Astrocyte (in vitro differentiated cells and primary cell): ENCODE measurements around the gene ZBTB44. TPM values are rescaled to one million over a fixed set of nuclear protein-coding genes. Genes with fewer than 3 reads are reported as not detected.
A peak's percentile ranks its signal among the peaks of the same experiment; 100 is the strongest.

Source experiments
- DNase-seq: peaks from one replicate; pipeline ENCODE4 v3.0.0-alpha.2; 2010; ENCODE audit warnings: low read depth
- FAIRE-seq: peaks from 2 replicates; lab custom pipeline; 2011; peaks lifted over from hg19 to GRCh38; lab: Jason Lieb, UNC
- H2AFZ ChIP-seq: 2 replicates; pipeline ENCODE4 v1.6.0; 2012; ENCODE audit warnings: low read depth, low read length, inconsistent platforms
- H3K27ac ChIP-seq: 2 replicates; pipeline ENCODE4 v1.5.1; 2011; ENCODE audit warnings: low read depth, low read length, inconsistent platforms
- H3K27me3 ChIP-seq: 2 replicates; pipeline ENCODE4 v1.6.0; 2011; ENCODE audit warnings: low read length, inconsistent platforms; ENCODE audit not compliant: insufficient read depth
- H3K36me3 ChIP-seq: 2 replicates; pipeline ENCODE4 v1.5.1; 2011; ENCODE audit warnings: low read length, inconsistent platforms; ENCODE audit not compliant: insufficient read depth
- H3K4me1 ChIP-seq: 2 replicates; pipeline ENCODE4 v1.5.1; 2011; ENCODE audit warnings: low read length, inconsistent platforms; ENCODE audit not compliant: insufficient read depth
- H3K4me2 ChIP-seq: 2 replicates; pipeline ENCODE4 v1.6.0; 2012; ENCODE audit warnings: low read length, inconsistent platforms
- H3K4me3 ChIP-seq: 2 replicates; pipeline ENCODE4 v1.5.1; 2011; ENCODE audit warnings: low read depth, mild to moderate bottlenecking, low read length, inconsistent platforms; ENCODE audit not compliant: insufficient read depth
- H3K79me2 ChIP-seq: 2 replicates; pipeline ENCODE4 v1.6.0; 2012; ENCODE audit warnings: mild to moderate bottlenecking, low read length, inconsistent platforms; ENCODE audit not compliant: insufficient read depth
- H3K9ac ChIP-seq: 2 replicates; pipeline ENCODE4 v1.6.0; 2012; ENCODE audit warnings: mild to moderate bottlenecking, low read length, inconsistent platforms
- H3K9me3 ChIP-seq: 2 replicates; pipeline ENCODE4 v1.5.1; 2012; ENCODE audit warnings: low read depth, mild to moderate bottlenecking, low read length, inconsistent platforms; ENCODE audit not compliant: insufficient read depth
- H4K20me1 ChIP-seq: 2 replicates; pipeline ENCODE4 v1.6.0; 2012; ENCODE audit warnings: low read length, inconsistent platforms; ENCODE audit not compliant: insufficient read depth
- H3K27ac Mint-ChIP-seq: one replicate; pipeline ENCODE4 v1.8.0; 2021; ENCODE audit warnings: mild to moderate bottlenecking, mixed read lengths; ENCODE audit not compliant: unreplicated experiment
- H3K27me3 Mint-ChIP-seq: one replicate; pipeline ENCODE4 v1.8.0; 2021; ENCODE audit warnings: low read depth, mixed read lengths; ENCODE audit not compliant: unreplicated experiment
- H3K36me3 Mint-ChIP-seq: one replicate; pipeline ENCODE4 v1.8.0; 2021; ENCODE audit warnings: low read depth, mixed read lengths; ENCODE audit not compliant: unreplicated experiment
- H3K4me1 Mint-ChIP-seq: one replicate; pipeline ENCODE4 v1.8.0; 2021; ENCODE audit warnings: low read depth, mixed read lengths; ENCODE audit not compliant: unreplicated experiment
- H3K4me3 Mint-ChIP-seq: one replicate; pipeline ENCODE4 v1.8.0; 2021; ENCODE audit warnings: mild to moderate bottlenecking, moderate library complexity, mixed read lengths; ENCODE audit not compliant: unreplicated experiment
- H3K9me3 Mint-ChIP-seq: one replicate; pipeline ENCODE4 v1.8.0; 2021; ENCODE audit warnings: mild to moderate bottlenecking, mixed read lengths; ENCODE audit not compliant: unreplicated experiment
- EZH2 ChIP-seq: IDR thresholded peaks from 2 replicates; pipeline ENCODE4 v1.6.1; 2012; ENCODE audit warnings: mild to moderate bottlenecking, low read length, inconsistent platforms; ENCODE audit not compliant: insufficient read depth
- total RNA-seq: library from RNA; stranded (reverse); gene quantifications from 2 replicates; pipeline ENCODE4 v1.2.1, GENCODE V29; 2021
- TF ChIP-seq, protein P1 (sequence below): IDR thresholded peaks from 2 replicates; pipeline ENCODE4 v1.5.1; 2011; ENCODE audit warnings: low read depth, mild to moderate bottlenecking, inconsistent platforms, low read length, moderate library complexity; ENCODE audit not compliant: insufficient read depth

Gene ZBTB44
- total RNA-seq, 1 donor from 2014 or later: 25.3 TPM

DNA sequence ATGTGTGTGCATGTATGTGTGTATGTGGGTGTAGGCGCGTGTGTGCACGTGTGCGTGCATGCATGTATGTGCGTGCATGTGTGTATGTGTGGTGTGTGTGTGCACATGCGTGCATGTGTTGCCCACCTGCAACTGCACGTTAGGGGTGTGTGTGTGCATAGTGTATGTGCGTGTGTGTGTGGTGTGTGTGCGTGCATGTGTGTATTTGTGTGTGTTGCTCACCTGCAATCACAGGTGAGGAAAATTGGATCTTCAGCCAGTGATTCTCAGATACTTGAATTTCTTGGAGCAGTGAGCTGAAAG is 100.8 kb downstream of the ZBTB44 start:
- H3K4me3 Mint-ChIP-seq: no peak overlapping the region
- Histone ChIP-seq H3K4me2 (no peak overlapping the region), H3K9me3 (no peaks in the 10 kb centered on the region), H3K79me2 (no peaks in the 10 kb centered on the region), H2AFZ (no peak overlapping the region), H3K36me3 (no peaks in the 10 kb centered on the region), H3K9ac (no peak overlapping the region), H3K27ac (no peak overlapping the region), H4K20me1 (no peaks in the 10 kb centered on the region), H3K4me3 (no peak overlapping the region), H3K4me1 (no peaks in the 10 kb centered on the region), H3K27me3 (peaks cover 41% of the 10 kb centered on the region)
- FAIRE-seq (no peak), DNase-seq (no peak)
- no peak overlapping the region for H3K27ac Mint-ChIP-seq
- no peaks in the 10 kb centered on the region for H3K4me1 Mint-ChIP-seq
- peaks cover 61% of the 10 kb centered on the region for H3K27me3 Mint-ChIP-seq
- no peaks in the 10 kb centered on the region for H3K9me3 Mint-ChIP-seq
- TF ChIP-seq EZH2: no peak
- peaks cover 2% of the 10 kb centered on the region for H3K36me3 Mint-ChIP-seq

DNA sequence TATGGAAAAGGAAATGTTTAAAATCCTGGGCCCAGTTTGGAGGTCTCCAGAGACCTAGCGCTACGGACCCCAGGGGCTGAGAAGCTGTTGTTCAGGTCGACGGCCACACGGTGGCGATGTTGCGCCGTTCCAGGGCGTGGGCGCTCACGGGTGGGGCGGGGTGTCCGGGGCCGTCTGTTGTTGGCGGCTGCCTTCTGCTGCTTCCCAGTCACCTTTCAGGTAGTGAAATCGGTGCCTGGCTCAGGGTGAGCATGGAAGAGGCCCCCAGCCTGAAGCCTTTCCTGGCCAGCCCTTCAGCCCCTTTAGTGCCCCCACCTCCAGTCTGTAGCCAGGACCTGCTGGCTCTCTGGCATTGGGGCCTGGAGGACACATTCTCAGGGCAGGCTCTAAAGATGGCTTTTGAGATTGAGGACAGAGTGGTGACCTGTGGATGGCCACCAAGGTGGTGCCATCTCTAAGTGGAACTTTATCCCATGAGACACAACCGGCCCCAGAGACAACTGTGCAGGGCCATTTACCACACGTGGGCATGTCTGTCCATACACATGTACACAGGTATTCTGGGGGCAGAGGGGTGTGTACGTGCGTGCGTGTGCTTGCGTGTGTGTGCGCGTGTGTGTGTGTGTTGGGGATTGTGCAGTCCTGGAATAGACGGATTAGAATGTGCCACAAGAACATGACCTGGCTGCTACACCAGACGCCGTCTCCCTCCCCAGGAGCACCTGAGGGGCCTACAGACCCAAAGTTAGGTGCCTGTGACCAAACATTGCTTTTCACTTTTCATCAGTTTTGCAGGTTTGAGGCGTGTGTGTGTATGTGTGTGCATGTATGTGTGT is 101.4 kb downstream of the ZBTB44 start:
- Mint-ChIP-seq H3K27ac (no peak overlapping the region), H3K9me3 (no peaks in the 10 kb centered on the region), H3K36me3 (peaks cover 2% of the 10 kb centered on the region), H3K4me1 (no peaks in the 10 kb centered on the region), H3K4me3 (no peak overlapping the region), H3K27me3 (peaks cover 64% of the 10 kb centered on the region)
- H3K4me3 ChIP-seq: no peak overlapping the region
- H3K9me3 ChIP-seq: no peaks in the 10 kb centered on the region
- no peaks in the 10 kb centered on the region for H3K4me1 ChIP-seq
- H3K4me2 ChIP-seq: peak overlapping the region; percentile 32
- H3K27me3 ChIP-seq: peaks cover 41% of the 10 kb centered on the region
- no peak for TF ChIP-seq EZH2
- TF ChIP-seq, protein P1, sequence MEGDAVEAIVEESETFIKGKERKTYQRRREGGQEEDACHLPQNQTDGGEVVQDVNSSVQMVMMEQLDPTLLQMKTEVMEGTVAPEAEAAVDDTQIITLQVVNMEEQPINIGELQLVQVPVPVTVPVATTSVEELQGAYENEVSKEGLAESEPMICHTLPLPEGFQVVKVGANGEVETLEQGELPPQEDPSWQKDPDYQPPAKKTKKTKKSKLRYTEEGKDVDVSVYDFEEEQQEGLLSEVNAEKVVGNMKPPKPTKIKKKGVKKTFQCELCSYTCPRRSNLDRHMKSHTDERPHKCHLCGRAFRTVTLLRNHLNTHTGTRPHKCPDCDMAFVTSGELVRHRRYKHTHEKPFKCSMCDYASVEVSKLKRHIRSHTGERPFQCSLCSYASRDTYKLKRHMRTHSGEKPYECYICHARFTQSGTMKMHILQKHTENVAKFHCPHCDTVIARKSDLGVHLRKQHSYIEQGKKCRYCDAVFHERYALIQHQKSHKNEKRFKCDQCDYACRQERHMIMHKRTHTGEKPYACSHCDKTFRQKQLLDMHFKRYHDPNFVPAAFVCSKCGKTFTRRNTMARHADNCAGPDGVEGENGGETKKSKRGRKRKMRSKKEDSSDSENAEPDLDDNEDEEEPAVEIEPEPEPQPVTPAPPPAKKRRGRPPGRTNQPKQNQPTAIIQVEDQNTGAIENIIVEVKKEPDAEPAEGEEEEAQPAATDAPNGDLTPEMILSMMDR: peak; percentile 72
- no peaks in the 10 kb centered on the region for H3K79me2 ChIP-seq
- FAIRE-seq (no peak), DNase-seq (no peak)
- no peak overlapping the region for H3K9ac ChIP-seq
- no peaks in the 10 kb centered on the region for H4K20me1 ChIP-seq
- no peak overlapping the region for H3K27ac ChIP-seq
- no peaks in the 10 kb centered on the region for H3K36me3 ChIP-seq
- no peak overlapping the region for H2AFZ ChIP-seq

DNA sequence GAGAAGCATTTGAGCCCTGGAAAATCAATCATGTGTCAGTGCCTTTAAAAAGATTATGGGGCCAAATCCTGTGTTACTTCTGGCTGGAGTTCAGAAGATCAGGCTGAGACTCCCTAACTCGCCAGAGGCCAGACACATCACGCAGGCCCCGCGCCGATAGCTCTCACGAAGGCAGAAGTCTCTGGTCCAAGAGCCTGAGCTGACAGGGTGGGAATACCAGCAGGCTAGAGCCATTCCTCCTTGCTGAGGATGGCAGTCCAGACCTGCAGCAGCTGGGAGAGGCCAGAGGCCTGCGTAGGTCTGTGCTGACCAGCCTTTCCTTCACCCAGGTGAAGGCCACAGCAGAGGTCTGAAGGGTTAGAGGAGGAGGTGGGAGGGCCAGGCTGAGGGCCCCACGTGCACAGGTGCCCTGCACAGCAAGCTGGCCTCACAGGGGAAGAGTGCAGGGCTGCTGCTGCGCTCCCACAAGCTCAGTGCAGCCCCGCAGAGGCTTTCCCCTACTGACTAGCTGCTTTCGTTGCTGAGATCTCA is 102.2 kb downstream of the ZBTB44 start:
- no peak overlapping the region for H3K4me3 Mint-ChIP-seq
- Histone ChIP-seq H3K79me2 (no peaks in the 10 kb centered on the region), H3K27me3 (peaks cover 40% of the 10 kb centered on the region), H3K27ac (no peak overlapping the region), H3K4me2 (no peak overlapping the region), H2AFZ (no peak overlapping the region), H3K4me3 (no peak overlapping the region), H3K9ac (no peak overlapping the region), H3K9me3 (no peaks in the 10 kb centered on the region), H3K4me1 (no peaks in the 10 kb centered on the region), H4K20me1 (no peaks in the 10 kb centered on the region), H3K36me3 (no peaks in the 10 kb centered on the region)
- TF ChIP-seq, protein P1: no peak
- no peak for TF ChIP-seq EZH2
- peaks cover 2% of the 10 kb centered on the region for H3K36me3 Mint-ChIP-seq
- FAIRE-seq (no peak), DNase-seq (no peak)
- peaks cover 61% of the 10 kb centered on the region for H3K27me3 Mint-ChIP-seq
- H3K27ac Mint-ChIP-seq: no peak overlapping the region
- no peaks in the 10 kb centered on the region for H3K9me3 Mint-ChIP-seq
- no peaks in the 10 kb centered on the region for H3K4me1 Mint-ChIP-seq
